C4-2B (cell line): ENCODE results near the gene ZNF804B.

Experiments
- H3K27ac ChIP-seq: fragments of 450-650 bp; 2 replicates; pipeline ENCODE4 v1.5.1; 2017
- CTCF ChIP-seq: fragments of 450-650 bp; conservative IDR thresholded peaks from 2 replicates; pipeline ENCODE4 v1.5.1; 2017; ENCODE audit warnings: mild to moderate bottlenecking
- ZFX ChIP-seq: fragments of 450-650 bp; IDR thresholded peaks from 2 replicates; pipeline ENCODE4 v1.6.1; 2017

The ZNF804B gene

GRCh38 chr7:88759230-88760135 is at the start of gene ZNF804B:
TSS of gene ZNF804B (plus strand) at chr7:88759700. CDS start at chr7:88759977, 277 bp downstream.
- H3K27ac ChIP-seq, result no peak within 1 kb of the TSS
- TF ChIP-seq CTCF (peak; percentile 0; the same call in 1 of the 2 replicates), ZFX (no peak)

- no peak overlapping the region for H3K27ac ChIP-seq
- TF ChIP-seq ZFX, result no peak
- no peak for TF ChIP-seq CTCF
Observed at GRCh38 chr7:88735920-88736319, 23.6 kb upstream of the ZNF804B start.

GRCh38 chr7:88737632-88738031 is 21.9 kb upstream of the ZNF804B start:
- no peak overlapping the region for H3K27ac ChIP-seq
- TF ChIP-seq CTCF (no peak), ZFX (no peak)

- TF ChIP-seq ZFX (no peak), CTCF (no peak)
- no peak overlapping the region for H3K27ac ChIP-seq
Observed at GRCh38 chr7:88746126-88746525, 13.4 kb upstream of the ZNF804B start.

- TF ChIP-seq ZFX (no peak), CTCF (no peak)
- H3K27ac ChIP-seq, result no peak overlapping the region
Observed at GRCh38 chr7:88756802-88757201, 2.7 kb upstream of the ZNF804B start.

- H3K27ac ChIP-seq, result no peak overlapping the region
- TF ChIP-seq CTCF, result no peak
- no peak for TF ChIP-seq ZFX
Observed at GRCh38 chr7:88757371-88757770, 2.1 kb upstream of the ZNF804B start.

- no peak overlapping the region for H3K27ac ChIP-seq
- TF ChIP-seq CTCF, result 0 out of 2 replicates have a peak, but pooled peaks have one; percentile 6
- TF ChIP-seq ZFX, result no peak
Observed at GRCh38 chr7:88758381-88759229, 895 bp upstream of the ZNF804B start.
